HepG2 (cell line): ENCODE measurements around the gene SPATA13.

Source experiments
- AGO2 ChIP-seq: fragments of 200-400 bp; formaldehyde crosslinking; optimal IDR thresholded peaks from 2 replicates; pipeline ENCODE3; 2017; ENCODE audit warnings: mild to moderate bottlenecking, low read depth, low read length, moderate library complexity
- HCFC1 ChIP-seq: fragments of 150-350 bp; IDR thresholded peaks from 2 replicates; pipeline ENCODE4 v1.6.1; 2014; ENCODE audit warnings: low read depth, low read length
- NFRKB ChIP-seq: fragments of 450-650 bp; IDR thresholded peaks from 2 replicates; pipeline ENCODE4 v1.6.1; 2017
- NONO ChIP-seq, 2 experiments: fragments of 450-650 bp in 1 of 2; sonication (generic) in 1 of 2; formaldehyde crosslinking in 1 of 2; IDR thresholded peaks in 1 of 2; conservative IDR thresholded peaks in 1 of 2; 2 replicates each; pipeline versions ENCODE4 v1.6.1 to v1.8.0; 2017 to 2022; ENCODE audit warnings: mild to moderate bottlenecking in 1 of 2, missing genetic modification reagents in 1 of 2, moderate library complexity in 1 of 2
- RFX5 ChIP-seq: IDR thresholded peaks from 2 replicates; pipeline ENCODE4 v1.6.1; 2011; ENCODE audit warnings: low read depth, low read length, improper control_type of control experiment
- TF ChIP-seq, protein P1 (sequence below): sonication (generic); formaldehyde crosslinking; IDR thresholded peaks from 2 replicates; pipeline ENCODE4 v1.4.0; 2020; ENCODE audit warnings: missing genetic modification reagents

DNA sequence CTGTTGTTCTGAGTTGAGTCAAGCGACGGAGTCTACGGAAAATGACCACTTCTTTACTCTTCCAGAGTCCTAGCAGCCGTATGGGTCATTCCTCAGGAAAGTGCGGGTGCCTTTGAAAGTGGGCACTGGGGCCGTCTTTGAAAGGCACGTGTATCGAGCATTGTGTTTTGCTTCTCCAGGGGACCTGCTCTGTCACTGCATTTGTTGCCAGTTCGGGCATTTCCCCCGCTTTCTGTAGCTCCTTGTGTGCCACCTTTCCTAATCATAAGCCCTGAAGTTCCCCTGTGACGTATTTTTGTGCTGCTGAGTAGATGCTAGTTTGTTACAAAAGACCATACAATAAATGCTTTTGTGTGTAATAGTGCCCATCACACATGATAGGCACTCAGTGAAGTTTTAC, 24.4 kb downstream of the SPATA13 start:
- TF ChIP-seq NFRKB (no peak), RFX5 (no peak), HCFC1 (no peak), AGO2 (no peak), NONO (IDR thresholded peaks at IDR 0.05) (no peak), NONO (CRISPR knock-in tag; conservative IDR thresholded peaks at IDR 0.05) (no peak)
- TF ChIP-seq, protein P1, sequence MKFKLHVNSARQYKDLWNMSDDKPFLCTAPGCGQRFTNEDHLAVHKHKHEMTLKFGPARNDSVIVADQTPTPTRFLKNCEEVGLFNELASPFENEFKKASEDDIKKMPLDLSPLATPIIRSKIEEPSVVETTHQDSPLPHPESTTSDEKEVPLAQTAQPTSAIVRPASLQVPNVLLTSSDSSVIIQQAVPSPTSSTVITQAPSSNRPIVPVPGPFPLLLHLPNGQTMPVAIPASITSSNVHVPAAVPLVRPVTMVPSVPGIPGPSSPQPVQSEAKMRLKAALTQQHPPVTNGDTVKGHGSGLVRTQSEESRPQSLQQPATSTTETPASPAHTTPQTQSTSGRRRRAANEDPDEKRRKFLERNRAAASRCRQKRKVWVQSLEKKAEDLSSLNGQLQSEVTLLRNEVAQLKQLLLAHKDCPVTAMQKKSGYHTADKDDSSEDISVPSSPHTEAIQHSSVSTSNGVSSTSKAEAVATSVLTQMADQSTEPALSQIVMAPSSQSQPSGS (CRISPR knock-in tag) = no peak
